K562 (cell line): ENCODE data around the gene RBMX2. TPM values are rescaled to one million over a fixed set of nuclear protein-coding genes. Genes with fewer than 3 reads are reported as not detected.

Experiments used
- FOXK2 ChIP-seq, 2 experiments: fragments of 450-650 bp; IDR thresholded peaks in 1 of 2; conservative IDR thresholded peaks in 1 of 2; 2 replicates each; pipeline ENCODE4 v1.6.1; 2016; ENCODE audit warnings: low read depth in 2 of 2, mild to moderate bottlenecking in 1 of 2
- HMG20B ChIP-seq: fragments of 250-450 bp; sonication (Bioruptor Pico); IDR thresholded peaks from 2 replicates; pipeline ENCODE4 v1.5.0; 2021; ENCODE audit warnings: mild to moderate bottlenecking
- KLF13 ChIP-seq: fragments of 450-650 bp; IDR thresholded peaks from 2 replicates; pipeline ENCODE4 v1.6.1; 2016; ENCODE audit warnings: missing genetic modification characterization, low read depth, mild to moderate bottlenecking, missing compliant biosample characterization, moderate library complexity, borderline replicate concordance
- NR2C2 ChIP-seq, 2 experiments: fragments of 200-800 bp in 1 of 2; sonication (Bioruptor generic) in 1 of 2; sonication (generic) in 1 of 2; formaldehyde crosslinking in 1 of 2; IDR thresholded peaks; 2 replicates each; pipeline versions ENCODE4 v1.6.1 to v1.8.0; 2016 to 2022; ENCODE audit warnings: mild to moderate bottlenecking in 1 of 2, missing compliant biosample characterization in 1 of 2, missing genetic modification characterization in 1 of 2, missing genetic modification reagents in 1 of 2
- RBBP5 ChIP-seq: fragments of 200-600 bp; sonication (generic); IDR thresholded peaks from 2 replicates; pipeline ENCODE4 v1.6.1; 2012; ENCODE audit warnings: borderline replicate concordance, mild to moderate bottlenecking, low read length, control low read depth, inconsistent platforms; ENCODE audit not compliant: insufficient read depth, poor library complexity, severe bottlenecking
- RBM25 ChIP-seq: fragments of 200-400 bp; formaldehyde crosslinking; IDR thresholded peaks from 2 replicates; pipeline ENCODE4 v1.6.1; 2018; ENCODE audit warnings: low read length, low read depth, moderate library complexity; ENCODE audit not compliant: severe bottlenecking
- STAT5B ChIP-seq: fragments of 250-450 bp; sonication (Bioruptor Pico); IDR thresholded peaks from 2 replicates; pipeline ENCODE4 v1.8.0; 2021; ENCODE audit warnings: mild to moderate bottlenecking, inconsistent platforms
- ZBTB17 ChIP-seq: fragments of 450-650 bp; formaldehyde crosslinking; IDR thresholded peaks from 2 replicates; pipeline ENCODE4 v1.4.0; 2020; ENCODE audit warnings: mild to moderate bottlenecking
- ZBTB7A ChIP-seq: IDR thresholded peaks from 2 replicates; pipeline ENCODE4 v1.6.1; 2011; ENCODE audit warnings: low read depth, mild to moderate bottlenecking, low read length, moderate library complexity, borderline replicate concordance; ENCODE audit not compliant: control insufficient read depth
- ZNF41 ChIP-seq: fragments of 250-450 bp; sonication (Bioruptor Pico); conservative IDR thresholded peaks from 2 replicates; pipeline ENCODE4 v1.4.0; 2020; ENCODE audit warnings: mild to moderate bottlenecking
- polyA plus RNA-seq, 8 experiments: library from polyadenylated mRNA; depleted of rRNA in 4 of 8; stranded (reverse) in 5 of 8; unstranded in 3 of 8; fragments of >200 nt; fragmentation: Nextera tagmentation in 2 of 8; fragmentation: Illumina TruSeq in 1 of 8; extraction: Ambion mirVana in 2 of 8; extraction: Trizol in 1 of 8; gene quantifications; 2 replicates each; pipeline versions ENCODE4 v1.2.1 to v1.2.3, GENCODE V29; 2011 to 2014; ENCODE audit warnings: inconsistent platforms in 1 of 8, missing spikeins in 1 of 8
- total RNA-seq, 7 experiments: library from RNA; depleted of rRNA in 6 of 7; stranded (reverse); fragments of >200 nt in 6 of 7; fragmentation: Illumina TruSeq in 2 of 7; extraction: Trizol in 2 of 7; gene quantifications; 2 replicates each; pipeline versions ENCODE4 v1.2.1 to v1.2.3, GENCODE V29; 2011 to 2021; ENCODE audit warnings: low replicate concordance in 1 of 7
- TF ChIP-seq, protein P1 (sequence below): fragments of 250-450 bp; sonication (Bioruptor Pico); IDR thresholded peaks from 2 replicates; pipeline ENCODE4 v1.4.0; 2020
- TF ChIP-seq, protein P2 (sequence below), 2 experiments: fragments of 450-650 bp; IDR thresholded peaks; 2 replicates each; pipeline ENCODE4 v1.6.1; 2016; ENCODE audit warnings: mild to moderate bottlenecking in 2 of 2, borderline replicate concordance in 1 of 2, low read depth in 1 of 2, moderate library complexity in 1 of 2

RBMX2 gene
- total and polyA plus RNA-seq, 9 of the 15 experiments (the other 6 are each of a cell fraction or from before 2014, with no cell fraction given) = 27.2 to 62.5 (median 54.1) TPM

DNA sequence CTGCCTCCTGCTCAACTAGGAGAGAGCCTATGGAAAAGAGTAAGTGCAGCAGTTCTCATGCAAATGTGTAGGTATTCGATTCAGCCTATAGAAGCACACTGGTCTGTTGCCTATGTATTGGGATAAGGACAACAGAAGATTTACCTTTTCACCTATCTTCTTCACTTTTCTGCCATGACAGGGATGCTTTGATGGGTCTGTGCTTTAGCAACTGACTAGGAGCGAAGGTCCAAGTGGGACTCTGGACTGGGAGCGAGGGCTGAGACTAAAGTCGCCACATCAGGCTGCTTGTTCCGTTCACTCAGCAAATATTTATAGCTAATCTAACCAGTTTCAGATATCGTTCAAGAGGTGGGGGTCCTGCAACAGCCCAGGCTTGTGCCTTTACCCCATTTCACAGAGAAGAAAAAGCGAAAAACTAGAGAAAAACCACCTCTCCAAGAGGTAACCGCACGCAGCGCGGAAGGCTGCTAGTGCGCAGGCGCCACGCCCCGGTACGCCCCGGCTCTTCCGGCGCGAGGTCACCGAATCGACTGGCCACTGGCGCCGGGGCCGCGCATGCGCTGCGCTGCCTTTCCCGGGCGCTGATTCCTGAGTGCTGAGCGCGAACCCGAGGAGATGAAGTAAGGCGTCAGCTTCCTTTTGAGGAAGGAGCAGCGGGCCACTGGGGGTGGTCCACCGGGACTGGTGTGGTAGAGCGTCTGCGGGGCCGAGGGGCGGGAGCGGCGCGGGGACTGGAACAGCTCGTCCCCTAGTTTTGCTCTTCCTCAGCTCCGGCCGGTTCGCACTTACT lies at the start of gene RBMX2 (continued):
- TF ChIP-seq RBBP5 (peak; percentile 64), RBM25 (no peak), ZBTB17 (CRISPR knock-in tag) (no peak), STAT5B (CRISPR knock-in tag) (no peak), NR2C2 (CRISPR knock-in tag; IDR thresholded peaks at IDR 0.05) (no peak), NR2C2 (tag; IDR thresholded peaks at IDR 0.05) (peak; percentile 97), KLF13 (tag) (no peak), ZNF41 (CRISPR knock-in tag) (no peak), FOXK2 (conservative IDR thresholded peaks at IDR 0.05 in 1 of 2, IDR thresholded peaks at IDR 0.05 in 1 of 2; ENCODE audit: low read depth in 2 of 2) (no peak), ZBTB7A (no peak), HMG20B (CRISPR knock-in tag) (no peak)
- TF ChIP-seq, protein P1, sequence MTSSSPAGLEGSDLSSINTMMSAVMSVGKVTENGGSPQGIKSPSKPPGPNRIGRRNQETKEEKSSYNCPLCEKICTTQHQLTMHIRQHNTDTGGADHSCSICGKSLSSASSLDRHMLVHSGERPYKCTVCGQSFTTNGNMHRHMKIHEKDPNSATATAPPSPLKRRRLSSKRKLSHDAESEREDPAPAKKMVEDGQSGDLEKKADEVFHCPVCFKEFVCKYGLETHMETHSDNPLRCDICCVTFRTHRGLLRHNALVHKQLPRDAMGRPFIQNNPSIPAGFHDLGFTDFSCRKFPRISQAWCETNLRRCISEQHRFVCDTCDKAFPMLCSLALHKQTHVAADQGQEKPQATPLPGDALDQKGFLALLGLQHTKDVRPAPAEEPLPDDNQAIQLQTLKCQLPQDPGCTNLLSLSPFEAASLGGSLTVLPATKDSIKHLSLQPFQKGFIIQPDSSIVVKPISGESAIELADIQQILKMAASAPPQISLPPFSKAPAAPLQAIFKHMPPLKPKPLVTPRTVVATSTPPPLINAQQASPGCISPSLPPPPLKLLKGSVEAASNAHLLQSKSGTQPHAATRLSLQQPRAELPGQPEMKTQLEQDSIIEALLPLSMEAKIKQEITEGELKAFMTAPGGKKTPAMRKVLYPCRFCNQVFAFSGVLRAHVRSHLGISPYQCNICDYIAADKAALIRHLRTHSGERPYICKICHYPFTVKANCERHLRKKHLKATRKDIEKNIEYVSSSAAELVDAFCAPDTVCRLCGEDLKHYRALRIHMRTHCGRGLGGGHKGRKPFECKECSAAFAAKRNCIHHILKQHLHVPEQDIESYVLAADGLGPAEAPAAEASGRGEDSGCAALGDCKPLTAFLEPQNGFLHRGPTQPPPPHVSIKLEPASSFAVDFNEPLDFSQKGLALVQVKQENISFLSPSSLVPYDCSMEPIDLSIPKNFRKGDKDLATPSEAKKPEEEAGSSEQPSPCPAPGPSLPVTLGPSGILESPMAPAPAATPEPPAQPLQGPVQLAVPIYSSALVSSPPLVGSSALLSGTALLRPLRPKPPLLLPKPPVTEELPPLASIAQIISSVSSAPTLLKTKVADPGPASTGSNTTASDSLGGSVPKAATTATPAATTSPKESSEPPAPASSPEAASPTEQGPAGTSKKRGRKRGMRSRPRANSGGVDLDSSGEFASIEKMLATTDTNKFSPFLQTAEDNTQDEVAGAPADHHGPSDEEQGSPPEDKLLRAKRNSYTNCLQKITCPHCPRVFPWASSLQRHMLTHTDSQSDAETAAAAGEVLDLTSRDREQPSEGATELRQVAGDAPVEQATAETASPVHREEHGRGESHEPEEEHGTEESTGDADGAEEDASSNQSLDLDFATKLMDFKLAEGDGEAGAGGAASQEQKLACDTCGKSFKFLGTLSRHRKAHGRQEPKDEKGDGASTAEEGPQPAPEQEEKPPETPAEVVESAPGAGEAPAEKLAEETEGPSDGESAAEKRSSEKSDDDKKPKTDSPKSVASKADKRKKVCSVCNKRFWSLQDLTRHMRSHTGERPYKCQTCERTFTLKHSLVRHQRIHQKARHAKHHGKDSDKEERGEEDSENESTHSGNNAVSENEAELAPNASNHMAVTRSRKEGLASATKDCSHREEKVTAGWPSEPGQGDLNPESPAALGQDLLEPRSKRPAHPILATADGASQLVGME (CRISPR knock-in tag) = no peak
- TF ChIP-seq, protein P2, sequence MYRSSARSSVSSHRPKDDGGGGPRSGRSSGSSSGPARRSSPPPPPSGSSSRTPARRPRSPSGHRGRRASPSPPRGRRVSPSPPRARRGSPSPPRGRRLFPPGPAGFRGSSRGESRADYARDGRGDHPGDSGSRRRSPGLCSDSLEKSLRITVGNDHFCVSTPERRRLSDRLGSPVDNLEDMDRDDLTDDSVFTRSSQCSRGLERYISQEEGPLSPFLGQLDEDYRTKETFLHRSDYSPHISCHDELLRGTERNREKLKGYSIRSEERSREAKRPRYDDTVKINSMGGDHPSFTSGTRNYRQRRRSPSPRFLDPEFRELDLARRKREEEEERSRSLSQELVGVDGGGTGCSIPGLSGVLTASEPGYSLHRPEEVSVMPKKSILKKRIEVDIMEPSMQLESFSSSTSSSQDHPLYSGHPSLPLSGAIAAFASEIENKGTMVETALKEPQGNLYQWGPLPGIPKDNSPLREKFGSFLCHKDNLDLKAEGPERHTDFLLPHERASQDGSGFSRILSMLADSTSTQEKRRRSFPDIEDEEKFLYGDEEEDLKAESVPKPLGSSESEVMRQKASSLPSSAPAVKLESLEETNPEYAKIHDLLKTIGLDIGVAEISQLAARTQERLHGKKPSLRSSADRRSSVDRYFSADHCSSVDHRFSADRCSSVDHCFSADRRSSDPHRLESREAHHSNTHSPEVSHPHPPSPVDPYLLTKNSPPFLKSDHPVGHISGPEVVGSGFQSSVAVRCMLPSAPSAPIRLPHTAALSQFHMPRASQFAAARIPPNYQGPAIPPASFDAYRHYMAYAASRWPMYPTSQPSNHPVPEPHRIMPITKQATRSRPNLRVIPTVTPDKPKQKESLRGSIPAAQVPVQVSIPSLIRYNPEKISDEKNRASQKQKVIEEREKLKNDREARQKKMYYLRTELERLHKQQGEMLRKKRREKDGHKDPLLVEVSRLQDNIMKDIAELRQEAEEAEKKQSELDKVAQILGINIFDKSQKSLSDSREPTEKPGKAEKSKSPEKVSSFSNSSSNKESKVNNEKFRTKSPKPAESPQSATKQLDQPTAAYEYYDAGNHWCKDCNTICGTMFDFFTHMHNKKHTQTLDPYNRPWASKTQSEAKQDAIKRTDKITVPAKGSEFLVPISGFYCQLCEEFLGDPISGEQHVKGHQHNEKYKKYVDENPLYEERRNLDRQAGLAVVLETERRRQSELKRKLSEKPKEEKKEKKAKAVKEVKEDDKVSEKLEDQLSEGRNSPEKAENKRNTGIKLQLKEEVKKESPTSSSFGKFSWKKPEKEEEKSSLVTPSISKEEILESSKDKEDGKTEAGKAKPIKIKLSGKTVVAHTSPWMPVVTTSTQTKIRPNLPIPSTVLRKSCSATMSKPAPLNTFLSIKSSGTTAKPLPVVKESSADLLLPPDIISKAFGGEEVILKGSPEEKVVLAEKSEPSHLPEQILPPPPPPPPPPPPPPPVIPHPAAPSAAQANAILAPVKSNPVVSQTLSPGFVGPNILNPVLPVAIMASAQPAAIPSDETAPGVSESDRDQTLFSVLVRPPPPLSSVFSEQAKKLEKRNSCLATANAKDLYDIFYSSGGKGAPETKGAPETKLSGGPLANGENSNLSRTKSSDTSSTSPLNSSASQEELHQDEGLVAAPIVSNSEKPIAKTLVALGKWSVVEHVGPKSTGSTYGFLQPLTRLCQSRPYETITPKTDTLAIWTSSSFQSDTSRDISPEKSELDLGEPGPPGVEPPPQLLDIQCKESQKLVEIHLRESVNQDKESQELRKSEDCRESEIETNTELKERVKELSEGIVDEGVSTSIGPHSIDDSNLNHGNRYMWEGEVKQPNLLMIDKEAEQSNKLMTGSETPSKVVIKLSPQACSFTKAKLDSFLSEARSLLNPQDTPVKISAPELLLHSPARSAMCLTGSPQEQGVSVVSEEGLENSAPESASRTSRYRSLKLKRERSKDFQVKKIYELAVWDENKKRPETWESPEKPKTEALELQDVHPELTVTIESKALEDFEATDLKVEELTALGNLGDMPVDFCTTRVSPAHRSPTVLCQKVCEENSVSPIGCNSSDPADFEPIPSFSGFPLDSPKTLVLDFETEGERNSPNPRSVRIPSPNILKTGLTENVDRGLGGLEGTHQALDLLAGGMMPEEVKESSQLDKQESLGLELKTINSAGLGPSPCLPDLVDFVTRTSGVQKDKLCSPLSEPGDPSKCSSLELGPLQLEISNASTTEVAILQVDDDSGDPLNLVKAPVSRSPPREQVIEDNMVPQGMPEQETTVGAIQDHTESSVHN (IDR thresholded peaks at IDR 0.05; ENCODE audit: borderline replicate concordance in 1 of 2, low read depth in 1 of 2) = no peak
